IMR-90 (cell line): ENCODE results near the gene KIAA0825. TPM values are rescaled to one million over a fixed set of nuclear protein-coding genes. Genes with fewer than 3 reads are reported as not detected.

ENCODE experiments used
- ATAC-seq: fragments of 200-7000 bp; cut with Tn5 transposase; 2 replicates; pipeline ENCODE4 v1.9.1; 2020; ENCODE audit warnings: low read depth, mild to moderate bottlenecking, moderate library complexity
- BruUV-seq: library from RNA; stranded (reverse); fragments of 400-500 nt; replicated peaks from 2 replicates; lab custom pipeline; 2021; lab: Mats Ljungman, UMichigan
- CTCF ChIA-PET: fragments of 300-600 bp; formaldehyde crosslinking; extraction: SDS; loops from one replicate; lab custom pipeline; 2021; ENCODE audit warnings: antibody characterized with exemption; lab: Yijun Ruan, JAX
- POLR2A ChIA-PET: fragments of 300-600 bp; sonication (Branson Sonifier 250); formaldehyde crosslinking; loops from one replicate; lab custom pipeline; 2022; ENCODE audit warnings: antibody characterized with exemption; ENCODE audit not compliant: unreplicated experiment; lab: Charles Lee
- DNase-seq: peaks from one replicate; pipeline ENCODE4 v3.0.0; 2013
- H2AFZ ChIP-seq: replicated peaks from 2 replicates; pipeline ENCODE3; 2013; ENCODE audit warnings: low read length, mild to moderate bottlenecking; ENCODE audit not compliant: poor library complexity
- H2AK5ac ChIP-seq: 2 replicates; pipeline ENCODE4 v1.6.1; 2013; ENCODE audit warnings: low read depth, low read length, inconsistent platforms
- H2AK9ac ChIP-seq: replicated peaks from 2 replicates; pipeline ENCODE3; 2013; ENCODE audit warnings: mild to moderate bottlenecking, low read depth, low read length, moderate library complexity; ENCODE audit not compliant: poor library complexity
- H2BK120ac ChIP-seq: 2 replicates; pipeline ENCODE4 v1.6.1; 2013; ENCODE audit warnings: low read depth, low read length, inconsistent platforms
- H2BK15ac ChIP-seq: 3 replicates; pipeline ENCODE4 v1.6.1; 2013; ENCODE audit warnings: low read depth, low read length, inconsistent platforms
- H2BK20ac ChIP-seq: 2 replicates; pipeline ENCODE4 v1.6.1; 2013; ENCODE audit warnings: low read depth, mild to moderate bottlenecking, inconsistent platforms, low read length, moderate library complexity
- H2BK5ac ChIP-seq: 2 replicates; pipeline ENCODE4 v1.6.1; 2013; ENCODE audit warnings: mild to moderate bottlenecking, low read depth, low read length, inconsistent platforms; ENCODE audit not compliant: poor library complexity, severe bottlenecking
- H3K14ac ChIP-seq: replicated peaks from 2 replicates; pipeline ENCODE4 v1.6.1; 2013; ENCODE audit warnings: low read depth, low read length, inconsistent platforms
- H3K18ac ChIP-seq: 2 replicates; pipeline ENCODE4 v1.6.1; 2013; ENCODE audit warnings: low read depth, low read length, control low read depth
- H3K23ac ChIP-seq: 2 replicates; pipeline ENCODE4 v1.6.1; 2013; ENCODE audit warnings: low read depth, low read length, inconsistent platforms
- H3K27ac ChIP-seq: 2 replicates; pipeline ENCODE4 v1.5.1; 2013; ENCODE audit warnings: mild to moderate bottlenecking, control low read depth, low read length; ENCODE audit not compliant: insufficient read depth
- H3K27me3 ChIP-seq: 2 replicates; pipeline ENCODE4 v1.6.1; 2013; ENCODE audit warnings: low read length; ENCODE audit not compliant: control insufficient read depth, insufficient read depth
- H3K36me3 ChIP-seq: 2 replicates; pipeline ENCODE4 v1.6.1; 2013; ENCODE audit warnings: low read length, mixed read lengths; ENCODE audit not compliant: control insufficient read depth, insufficient read depth
- H3K4ac ChIP-seq: 2 replicates; pipeline ENCODE4 v1.6.1; 2013; ENCODE audit warnings: low read depth, low read length, inconsistent platforms
- H3K4me1 ChIP-seq: 2 replicates; pipeline ENCODE4 v1.6.1; 2013; ENCODE audit warnings: low read length, mixed read lengths; ENCODE audit not compliant: control insufficient read depth, insufficient read depth
- H3K4me2 ChIP-seq: 2 replicates; pipeline ENCODE4 v1.6.1; 2013; ENCODE audit warnings: low read depth, mild to moderate bottlenecking, control low read depth, low read length, moderate library complexity
- H3K4me3 ChIP-seq: 2 replicates; pipeline ENCODE4 v1.5.1; 2013; ENCODE audit warnings: low read depth, mild to moderate bottlenecking, control low read depth, low read length, moderate library complexity; ENCODE audit not compliant: insufficient read depth
- H3K56ac ChIP-seq: 2 replicates; pipeline ENCODE4 v1.6.1; 2013; ENCODE audit warnings: low read length, inconsistent platforms; ENCODE audit not compliant: insufficient read depth; ENCODE audit errors: extremely low read depth
- H3K79me1 ChIP-seq, 2 experiments: 2 replicates each; pipeline ENCODE4 v1.6.1; 2013; ENCODE audit warnings: low read length in 2 of 2, inconsistent platforms in 1 of 2, low read depth in 1 of 2
- H3K9ac ChIP-seq: 2 replicates; pipeline ENCODE4 v1.6.1; 2013; ENCODE audit warnings: low read depth, low read length, control low read depth
- H3K9me1 ChIP-seq: 2 replicates; pipeline ENCODE4 v1.6.1; 2013; ENCODE audit warnings: low read length, inconsistent platforms; ENCODE audit not compliant: insufficient read depth
- H3K9me3 ChIP-seq: 2 replicates; pipeline ENCODE4 v1.6.1; 2013; ENCODE audit warnings: low read length; ENCODE audit not compliant: control insufficient read depth, insufficient read depth
- H4K20me1 ChIP-seq: 2 replicates; pipeline ENCODE4 v1.6.1; 2013; ENCODE audit warnings: low read length, inconsistent platforms; ENCODE audit not compliant: insufficient read depth
- H4K5ac ChIP-seq: 2 replicates; pipeline ENCODE4 v1.6.1; 2013; ENCODE audit warnings: mild to moderate bottlenecking, low read depth, low read length, control low read depth
- H4K8ac ChIP-seq, 2 experiments: 2 replicates each; pipeline ENCODE4 v1.6.1; 2013; ENCODE audit warnings: low read depth in 2 of 2, low read length in 2 of 2, control low read depth in 1 of 2, inconsistent platforms in 1 of 2
- H4K91ac ChIP-seq: 2 replicates; pipeline ENCODE4 v1.6.1; 2013; ENCODE audit warnings: low read depth, low read length, inconsistent platforms; ENCODE audit not compliant: insufficient read depth
- CHD1 ChIP-seq: IDR thresholded peaks from 2 replicates; pipeline ENCODE4 v1.6.1; 2012; ENCODE audit warnings: low read depth, low read length, improper control_type of control experiment
- WGBS, 2 experiments: methylation state at CpG; one replicate each; pipeline versions ENCODE4 v1.1.5 to v1.1.7; 2013; ENCODE audit warnings: missing lambda C conversion rate in 2 of 2; ENCODE audit not compliant: insufficient read length in 1 of 2; ENCODE audit errors: extremely low coverage in 2 of 2; 5-methylcytosine and 5-hydroxymethylcytosine counted together
- dilution Hi-C: fragments of 300-500 bp; cut with HindIII; formaldehyde crosslinking; loops from one replicate; pipeline ENCODE4 v1.14.3; 2018; ENCODE audit warnings: low sequenced_read_pairs; ENCODE audit not compliant: unreplicated experiment
- in situ Hi-C: fragments of 300-500 bp; cut with MboI; formaldehyde crosslinking; loops from 3 replicates; pipeline ENCODE4 v1.14.3; 2019; ENCODE audit warnings: low sequenced_read_pairs, inconsistent platforms, mixed read lengths
- intact Hi-C: fragments of 100-400 bp; cut with micrococcal nuclease; formaldehyde crosslinking; loops from 2 replicates; pipeline ENCODE4 v1.10.0; 2022
- polyA plus RNA-seq, 3 experiments: library from polyadenylated mRNA; depleted of rRNA; stranded (reverse); fragments of >200 nt; gene quantifications; 2 replicates each; pipeline ENCODE4 v1.2.3, GENCODE V29; 2012; ENCODE audit warnings: low replicate concordance in 1 of 3
- total RNA-seq: library from RNA; depleted of rRNA; stranded (reverse); fragments of >200 nt; gene quantifications from 2 replicates; pipeline ENCODE4 v1.2.3, GENCODE V29; 2012
- TF ChIP-seq, protein P1 (sequence below): fragments of 150-350 bp; IDR thresholded peaks from 2 replicates; pipeline ENCODE4 v1.6.1; 2017; ENCODE audit warnings: mild to moderate bottlenecking, antibody characterized with exemption, low read length, low read depth
- TF ChIP-seq, protein P2 (sequence below): conservative IDR thresholded peaks from 2 replicates; pipeline ENCODE4 v1.5.1; 2012; ENCODE audit warnings: mild to moderate bottlenecking, low read depth, low read length, improper control_type of control experiment

KIAA0825 gene
- total and polyA plus RNA-seq, 2 of the 4 experiments (the other 2 are of a cell fraction): 0.46 to 1.8 TPM

DNA sequence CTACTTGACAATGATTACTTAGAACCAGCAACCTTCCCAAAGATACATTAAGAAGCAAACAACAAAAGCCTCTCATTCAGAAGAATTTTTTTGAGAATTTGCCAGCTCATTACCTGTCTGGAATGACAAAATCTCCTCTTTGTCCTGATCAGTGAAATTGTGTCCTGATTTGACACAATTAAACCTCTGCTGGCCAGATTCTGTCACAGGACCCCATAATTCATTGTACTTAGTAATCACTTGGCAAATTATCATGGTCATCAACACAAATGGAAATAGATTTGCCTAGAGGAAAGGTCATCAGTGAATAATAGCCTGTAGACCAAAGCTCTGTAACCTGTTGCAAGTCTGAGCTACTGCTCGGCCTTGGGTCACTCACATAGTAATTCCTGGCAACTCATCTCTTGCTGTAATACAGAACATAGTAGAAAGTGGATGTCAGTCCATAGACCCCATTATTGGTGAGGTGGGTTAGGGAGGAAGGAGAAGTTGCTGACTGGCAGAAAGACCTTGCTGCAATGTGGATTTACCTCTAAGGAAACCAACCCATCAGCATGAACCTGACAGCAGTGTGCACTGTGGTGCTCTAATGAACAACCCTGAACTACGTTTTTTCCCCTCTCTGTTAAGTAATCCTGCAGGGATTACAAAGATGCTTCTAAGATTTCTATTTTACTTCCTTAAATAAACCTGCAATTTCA is 370.1 kb downstream of the KIAA0825 start:
- ATAC-seq: no peak
- no peak overlapping the region for H3K56ac ChIP-seq
- H3K36me3 ChIP-seq: no peaks in the 10 kb centered on the region
- H3K14ac ChIP-seq: no peak overlapping the region
- in situ Hi-C loops (no loop called here), intact Hi-C loops (no loop called here), dilution Hi-C loops (no loop called here)
- H3K4ac ChIP-seq: no peak overlapping the region
- peaks cover 4% of the 10 kb centered on the region; the same call in 1 of the 2 replicates for H3K9me1 ChIP-seq
- no peak overlapping the region for H4K8ac ChIP-seq
- BruUV-seq: no TSS peak
- H4K91ac ChIP-seq: no peak overlapping the region
- H3K23ac ChIP-seq: no peak overlapping the region
- no peak overlapping the region for H4K5ac ChIP-seq
- H4K20me1 ChIP-seq: no peaks in the 10 kb centered on the region
- H3K4me3 ChIP-seq: no peak overlapping the region
- H2BK5ac ChIP-seq: no peak overlapping the region
- no peak overlapping the region for H3K27ac ChIP-seq
- H3K9me3 ChIP-seq: no peaks in the 10 kb centered on the region
- no peak overlapping the region for H2BK15ac ChIP-seq
- peaks cover 7% of the 10 kb centered on the region for H3K4me1 ChIP-seq
- H3K9ac ChIP-seq: no peak overlapping the region
- no peak overlapping the region for H3K4me2 ChIP-seq
- no peaks in the 10 kb centered on the region for H3K79me1 ChIP-seq
- no CpG with 5 or more reads among the region's 2 CpGs for WGBS, 2 experiments
- ChIA-PET CTCF (no interaction called here), POLR2A (no interaction called here)
- H2BK120ac ChIP-seq: no peak overlapping the region
- H2AFZ ChIP-seq: no peak overlapping the region
- no peaks in the 10 kb centered on the region; the same call in 1 of the 2 replicates for H3K27me3 ChIP-seq
- H2AK9ac ChIP-seq: no peak overlapping the region
- H2BK20ac ChIP-seq: no peak overlapping the region
- no peak for DNase-seq
- no peak for TF ChIP-seq CHD1
- TF ChIP-seq, protein P1, sequence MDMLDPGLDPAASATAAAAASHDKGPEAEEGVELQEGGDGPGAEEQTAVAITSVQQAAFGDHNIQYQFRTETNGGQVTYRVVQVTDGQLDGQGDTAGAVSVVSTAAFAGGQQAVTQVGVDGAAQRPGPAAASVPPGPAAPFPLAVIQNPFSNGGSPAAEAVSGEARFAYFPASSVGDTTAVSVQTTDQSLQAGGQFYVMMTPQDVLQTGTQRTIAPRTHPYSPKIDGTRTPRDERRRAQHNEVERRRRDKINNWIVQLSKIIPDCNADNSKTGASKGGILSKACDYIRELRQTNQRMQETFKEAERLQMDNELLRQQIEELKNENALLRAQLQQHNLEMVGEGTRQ: no peak
- TF ChIP-seq, protein P2, sequence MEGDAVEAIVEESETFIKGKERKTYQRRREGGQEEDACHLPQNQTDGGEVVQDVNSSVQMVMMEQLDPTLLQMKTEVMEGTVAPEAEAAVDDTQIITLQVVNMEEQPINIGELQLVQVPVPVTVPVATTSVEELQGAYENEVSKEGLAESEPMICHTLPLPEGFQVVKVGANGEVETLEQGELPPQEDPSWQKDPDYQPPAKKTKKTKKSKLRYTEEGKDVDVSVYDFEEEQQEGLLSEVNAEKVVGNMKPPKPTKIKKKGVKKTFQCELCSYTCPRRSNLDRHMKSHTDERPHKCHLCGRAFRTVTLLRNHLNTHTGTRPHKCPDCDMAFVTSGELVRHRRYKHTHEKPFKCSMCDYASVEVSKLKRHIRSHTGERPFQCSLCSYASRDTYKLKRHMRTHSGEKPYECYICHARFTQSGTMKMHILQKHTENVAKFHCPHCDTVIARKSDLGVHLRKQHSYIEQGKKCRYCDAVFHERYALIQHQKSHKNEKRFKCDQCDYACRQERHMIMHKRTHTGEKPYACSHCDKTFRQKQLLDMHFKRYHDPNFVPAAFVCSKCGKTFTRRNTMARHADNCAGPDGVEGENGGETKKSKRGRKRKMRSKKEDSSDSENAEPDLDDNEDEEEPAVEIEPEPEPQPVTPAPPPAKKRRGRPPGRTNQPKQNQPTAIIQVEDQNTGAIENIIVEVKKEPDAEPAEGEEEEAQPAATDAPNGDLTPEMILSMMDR: no peak
- H2AK5ac ChIP-seq: no peak overlapping the region
- H3K18ac ChIP-seq: no peak overlapping the region
